Naive thymus-derived CD4-positive, alpha-beta T cell (primary cell): ENCODE results near the gene PKIB. TPM values are rescaled to one million over a fixed set of nuclear protein-coding genes. Genes with fewer than 3 reads are reported as not detected.

ENCODE experiments used
- ATAC-seq: fragments of 150-1000 bp; cut with Tn5 transposase; 2 replicates; pipeline ENCODE4 v1.10.0; 2021; ENCODE audit warnings: mild to moderate bottlenecking, moderate library complexity
- CTCF ChIA-PET: fragments of 350-600 bp; sonication (Branson Sonifier 250); formaldehyde crosslinking; loops from one replicate; lab custom pipeline; 2021; ENCODE audit warnings: antibody characterized with exemption; lab: Charles Lee
- POLR2A ChIA-PET: fragments of 350-600 bp; sonication (Branson Sonifier 250); formaldehyde crosslinking; loops from one replicate; lab custom pipeline; 2021; ENCODE audit warnings: antibody characterized with exemption, inconsistent platforms; lab: Charles Lee
- DNase-seq, 9 donors: peaks; one replicate each; pipeline versions ENCODE4 v3.0.0 to v3.0.0-alpha.2; 2020 to 2022; ENCODE audit warnings: mixed read lengths in 1 of 9
- H3K27ac ChIP-seq: one replicate; pipeline ENCODE4 v1.7.0; 2013; ENCODE audit warnings: mild to moderate bottlenecking, low read depth, low read length, moderate library complexity
- H3K27me3 ChIP-seq, 2 donors: one replicate each; pipeline ENCODE4 v1.7.0; 2013; ENCODE audit warnings: low read length in 2 of 2, mild to moderate bottlenecking in 2 of 2, moderate library complexity in 2 of 2; ENCODE audit not compliant: control insufficient read depth in 2 of 2, insufficient read depth in 2 of 2
- H3K36me3 ChIP-seq, 3 experiments: 1 replicate in 2 of 3; 2 replicates in 1 of 3; pipeline ENCODE4 v1.7.0; 2013; ENCODE audit warnings: low read length in 3 of 3, mild to moderate bottlenecking in 3 of 3, moderate library complexity in 1 of 3; ENCODE audit not compliant: insufficient read depth in 3 of 3, control insufficient read depth in 2 of 3
- H3K4me1 ChIP-seq, 2 donors: one replicate each; pipeline ENCODE4 v1.7.0; 2013; ENCODE audit warnings: low read length in 2 of 2, mild to moderate bottlenecking in 2 of 2, moderate library complexity in 1 of 2; ENCODE audit not compliant: control insufficient read depth in 2 of 2, insufficient read depth in 2 of 2
- H3K4me3 ChIP-seq: 2 replicates; pipeline ENCODE4 v1.7.0; 2013; ENCODE audit warnings: mild to moderate bottlenecking, low read length
- H3K9me3 ChIP-seq, 3 experiments: 1 replicate in 2 of 3; 2 replicates in 1 of 3; pipeline ENCODE4 v1.7.0; 2013; ENCODE audit warnings: low read length in 3 of 3; ENCODE audit not compliant: control insufficient read depth in 2 of 3
- H3K27ac Mint-ChIP-seq, 9 donors: one replicate each; pipeline ENCODE4 v1.8.0; 2020 to 2022; ENCODE audit warnings: mixed read lengths in 9 of 9, mild to moderate bottlenecking in 8 of 9, moderate library complexity in 5 of 9, inconsistent platforms in 2 of 9
- H3K27me3 Mint-ChIP-seq, 5 donors: one replicate each; pipeline ENCODE4 v1.8.0; 2021 to 2022; ENCODE audit warnings: mixed read lengths in 5 of 5, mild to moderate bottlenecking in 1 of 5
- H3K36me3 Mint-ChIP-seq, 5 donors: one replicate each; pipeline ENCODE4 v1.8.0; 2020 to 2022; ENCODE audit warnings: mixed read lengths in 5 of 5, mild to moderate bottlenecking in 3 of 5, inconsistent platforms in 1 of 5
- H3K4me1 Mint-ChIP-seq, 7 donors: one replicate each; pipeline ENCODE4 v1.8.0; 2020 to 2022; ENCODE audit warnings: mixed read lengths in 7 of 7, mild to moderate bottlenecking in 3 of 7, inconsistent platforms in 1 of 7
- H3K4me3 Mint-ChIP-seq, 10 donors: one replicate each; pipeline ENCODE4 v1.8.0; 2020 to 2022; ENCODE audit warnings: mild to moderate bottlenecking in 10 of 10, mixed read lengths in 10 of 10, moderate library complexity in 6 of 10, inconsistent platforms in 2 of 10
- H3K9me3 Mint-ChIP-seq, 11 donors: one replicate each; pipeline ENCODE4 v1.8.0; 2020 to 2022; ENCODE audit warnings: mixed read lengths in 11 of 11, mild to moderate bottlenecking in 4 of 11, inconsistent platforms in 1 of 11, moderate library complexity in 1 of 11
- intact Hi-C, 2 donors: fragments of 100-400 bp; cut with micrococcal nuclease; formaldehyde crosslinking; loops; one replicate each; pipeline ENCODE4 v1.15.1; 2023
- polyA plus RNA-seq, 2 donors: library from polyadenylated mRNA; unstranded; fragments of 300-500 nt; fragmentation: Illumina TruSeq; gene quantifications; one replicate each; pipeline ENCODE4 v1.2.3, GENCODE V29; 2021
- total RNA-seq, 6 experiments: library from RNA in 5 of 6; stranded (reverse) in 5 of 6; gene quantifications; 1 replicate in 5 of 6; 2 replicates in 1 of 6; pipeline ENCODE4 v1.2.3 and lab custom pipeline; 2021 to 2026

Gene PKIB
- total and polyA plus RNA-seq, 7 experiments from 2014 or later: 0.86 to 1.5 (median 0.92) TPM; not detected in 1

DNA sequence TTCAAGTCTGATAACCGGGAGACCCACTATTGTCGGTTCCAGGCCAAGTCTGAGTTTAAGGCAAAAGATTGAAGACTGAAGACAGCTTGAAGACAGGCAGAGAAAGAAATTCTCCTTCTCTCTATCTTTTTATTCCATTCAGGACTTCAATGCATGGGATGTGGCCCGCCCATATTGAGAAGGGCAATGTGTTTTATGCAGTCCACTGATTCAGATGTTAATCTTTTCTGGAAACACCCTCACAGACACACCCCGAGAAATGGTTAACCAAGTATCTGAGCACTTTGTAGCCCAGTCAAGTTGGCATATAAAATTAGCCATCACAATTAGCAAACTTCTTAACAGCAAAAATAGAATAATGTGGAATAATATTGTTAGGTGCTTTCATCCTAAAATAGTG lies 93.9 kb downstream of the PKIB start:
- Mint-ChIP-seq H3K4me3 (no peak overlapping the region), H3K36me3 (no peaks in the 10 kb centered on the region), H3K4me1 (no peaks in the 10 kb centered on the region), H3K27ac (no peak overlapping the region), H3K27me3 (peaks cover 2 to 17% (median 4%) of the 10 kb centered on the region in 5 donors), H3K9me3 (peaks cover 0 to 2% (median 0%) of the 10 kb centered on the region in 11 donors)
- DNase-seq (no peak), ATAC-seq (no peak)
- no peaks in the 10 kb centered on the region for H3K9me3 ChIP-seq
- H3K27me3 ChIP-seq: no peaks in the 10 kb centered on the region
- no peak overlapping the region for H3K4me3 ChIP-seq
- ChIA-PET CTCF (no interaction called here), POLR2A (no interaction called here)
- no peaks in the 10 kb centered on the region for H3K36me3 ChIP-seq
- no peaks in the 10 kb centered on the region for H3K4me1 ChIP-seq
- H3K27ac ChIP-seq: no peak overlapping the region
- intact Hi-C loops: no loop called here

DNA sequence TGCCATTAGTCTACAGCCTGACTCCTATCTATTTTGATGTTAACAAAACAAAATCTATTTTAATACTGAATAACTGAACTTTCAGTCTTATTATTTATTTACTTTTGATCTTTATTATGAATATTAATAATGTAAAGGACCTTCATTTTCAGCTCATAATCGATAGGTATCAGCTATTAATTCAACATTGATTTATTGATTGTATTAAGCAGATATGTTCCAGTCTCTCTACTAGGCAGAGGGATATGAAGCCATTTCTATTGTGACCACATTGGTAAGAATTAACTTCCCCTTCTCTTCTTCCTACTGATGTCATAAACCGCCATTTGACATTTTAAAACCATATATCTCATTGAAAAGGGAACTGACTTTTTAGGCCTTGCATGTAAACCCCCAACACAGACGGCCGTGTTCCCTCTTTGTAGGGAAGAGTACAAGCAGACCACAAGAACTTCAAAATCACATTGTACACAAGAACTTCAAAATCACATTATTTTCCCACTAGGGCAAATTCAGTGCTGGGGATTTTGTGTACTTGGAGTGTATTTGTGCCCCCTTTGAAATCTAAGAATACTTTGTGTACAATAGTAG lies 99.8 kb downstream of the PKIB start:
- DNase-seq (no peak), ATAC-seq (peak; percentile 84)
- no peaks in the 10 kb centered on the region for H3K27me3 ChIP-seq
- H3K4me3 Mint-ChIP-seq: no peak overlapping the region
- H3K9me3 ChIP-seq: no peaks in the 10 kb centered on the region
- intact Hi-C loops: no loop called here
- H3K36me3 ChIP-seq: no peaks in the 10 kb centered on the region
- H3K27me3 Mint-ChIP-seq: peaks cover 2 to 18% (median 4%) of the 10 kb centered on the region in 5 donors
- H3K27ac Mint-ChIP-seq: no peak overlapping the region
- H3K4me1 Mint-ChIP-seq: no peaks in the 10 kb centered on the region
- no peaks in the 10 kb centered on the region for H3K36me3 Mint-ChIP-seq
- POLR2A ChIA-PET: no interaction called here
- H3K9me3 Mint-ChIP-seq: peaks cover 0 to 2% (median 0%) of the 10 kb centered on the region in 11 donors
- H3K4me1 ChIP-seq: no peaks in the 10 kb centered on the region
- CTCF ChIA-PET: no interaction called here
- H3K4me3 ChIP-seq: no peak overlapping the region
- H3K27ac ChIP-seq: no peak overlapping the region

DNA sequence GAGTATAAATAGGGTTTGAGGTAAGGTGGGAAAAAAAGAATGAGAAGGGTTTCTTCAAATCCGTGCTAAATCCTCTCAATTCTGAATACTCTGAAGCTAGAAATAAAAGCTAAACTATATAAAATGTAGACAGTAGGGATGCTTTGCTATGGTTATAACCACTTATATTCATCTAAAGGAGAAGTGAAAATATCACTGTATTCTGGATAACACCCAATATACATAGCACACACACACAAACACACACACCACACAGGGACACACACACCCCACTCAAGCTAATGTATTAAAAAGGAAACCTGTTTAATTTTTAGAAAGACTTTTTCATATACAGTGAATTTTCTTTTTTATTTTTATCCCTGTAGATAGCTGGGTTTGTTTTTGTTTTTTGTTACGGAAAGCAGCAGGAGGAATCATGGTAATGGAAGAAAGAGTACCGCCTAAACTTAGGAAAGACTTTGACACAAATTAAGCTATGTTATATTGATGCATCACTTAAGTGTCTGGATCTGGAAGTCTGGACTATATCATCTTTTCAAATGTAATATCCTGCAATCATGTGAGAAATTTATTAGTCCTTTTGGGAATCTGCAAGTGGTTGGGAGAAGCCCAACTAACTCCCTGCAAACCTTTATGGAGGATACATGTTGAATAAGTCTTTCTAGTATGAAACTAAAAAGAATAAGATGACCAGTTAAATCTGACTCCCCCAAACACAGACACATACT lies 100.9 kb downstream of the PKIB start:
- Histone ChIP-seq H3K36me3 (no peaks in the 10 kb centered on the region), H3K27me3 (no peaks in the 10 kb centered on the region), H3K4me3 (no peak overlapping the region), H3K9me3 (no peaks in the 10 kb centered on the region), H3K27ac (no peak overlapping the region), H3K4me1 (no peaks in the 10 kb centered on the region)
- DNase-seq (no peak), ATAC-seq (no peak)
- no peaks in the 10 kb centered on the region for H3K36me3 Mint-ChIP-seq
- no peak overlapping the region for H3K27ac Mint-ChIP-seq
- no peaks in the 10 kb centered on the region for H3K4me1 Mint-ChIP-seq
- no peaks in the 10 kb centered on the region for H3K9me3 Mint-ChIP-seq
- intact Hi-C loops: no loop called here
- ChIA-PET POLR2A (no interaction called here), CTCF (no interaction called here)
- peaks cover 0 to 14% (median 4%) of the 10 kb centered on the region in 5 donors for H3K27me3 Mint-ChIP-seq
- H3K4me3 Mint-ChIP-seq: no peak overlapping the region

DNA sequence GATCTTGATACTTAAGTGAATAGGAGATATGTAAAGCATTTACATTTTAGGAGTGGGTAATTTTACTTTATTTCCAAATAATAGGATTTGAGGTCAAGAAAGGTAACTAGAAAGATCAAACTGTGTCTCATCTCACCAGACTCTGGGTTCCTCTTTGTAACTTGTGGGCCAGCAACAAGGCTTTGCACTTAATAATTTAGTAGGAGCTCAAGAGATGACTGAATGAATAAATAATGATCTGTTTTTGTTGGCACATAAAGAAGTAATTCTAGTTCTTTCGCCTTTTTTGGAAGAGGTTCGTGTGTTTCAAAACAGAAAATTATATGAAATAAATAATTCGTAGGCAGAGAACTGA lies 101.9 kb downstream of the PKIB start:
- ATAC-seq: no peak
- Histone ChIP-seq H3K4me3 (no peak overlapping the region), H3K9me3 (no peaks in the 10 kb centered on the region), H3K27me3 (no peaks in the 10 kb centered on the region), H3K27ac (no peak overlapping the region), H3K36me3 (no peaks in the 10 kb centered on the region), H3K4me1 (no peaks in the 10 kb centered on the region)
- ChIA-PET CTCF (no interaction called here), POLR2A (no interaction called here)
- Mint-ChIP-seq H3K4me3 (no peak overlapping the region), H3K27ac (no peak overlapping the region), H3K27me3 (peaks cover 0 to 9% (median 4%) of the 10 kb centered on the region in 5 donors), H3K36me3 (no peaks in the 10 kb centered on the region), H3K9me3 (no peaks in the 10 kb centered on the region), H3K4me1 (no peaks in the 10 kb centered on the region)
- intact Hi-C loops: no loop called here
- no peak for DNase-seq

DNA sequence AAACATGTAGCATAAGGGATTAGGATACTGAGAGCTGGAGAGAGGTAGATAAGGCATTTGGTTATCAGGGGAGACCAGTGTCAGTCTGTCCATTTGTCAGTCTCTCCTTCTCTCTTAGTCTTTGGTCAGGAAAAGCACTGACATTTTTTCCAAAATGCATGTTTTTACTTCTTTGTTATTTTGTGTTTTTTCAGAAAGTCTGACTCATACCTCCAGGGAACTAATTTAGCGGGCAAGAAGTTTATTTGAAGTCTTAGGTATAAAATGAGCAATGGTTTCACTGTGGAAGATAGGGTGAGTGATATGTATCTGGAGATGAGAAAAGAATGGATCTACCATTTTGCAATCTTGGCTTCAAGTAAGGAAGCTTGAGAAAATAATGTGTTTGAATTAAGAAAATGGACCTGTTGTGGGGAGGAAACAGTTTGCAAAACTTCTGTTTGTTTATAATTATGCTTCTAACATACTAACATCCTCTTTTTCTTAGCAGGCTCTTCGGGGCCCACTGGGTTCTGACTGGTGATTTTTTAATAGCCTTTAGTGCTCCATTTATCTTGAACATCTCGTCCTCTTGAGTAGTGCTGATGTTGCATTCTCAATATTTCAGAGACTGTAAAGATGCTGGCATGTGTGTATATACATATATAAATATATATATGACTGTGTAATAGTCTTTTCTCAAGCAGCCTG lies 102.4 kb downstream of the PKIB start:
- Mint-ChIP-seq H3K9me3 (no peaks in the 10 kb centered on the region), H3K36me3 (no peaks in the 10 kb centered on the region), H3K27ac (no peak overlapping the region), H3K4me1 (no peaks in the 10 kb centered on the region), H3K4me3 (no peak overlapping the region), H3K27me3 (peaks cover under 1 to 9% (median 4%) of the 10 kb centered on the region in 5 donors)
- CTCF ChIA-PET: no interaction called here
- Histone ChIP-seq H3K27ac (no peak overlapping the region), H3K36me3 (no peaks in the 10 kb centered on the region), H3K4me3 (no peak overlapping the region), H3K9me3 (no peaks in the 10 kb centered on the region), H3K4me1 (no peaks in the 10 kb centered on the region), H3K27me3 (no peaks in the 10 kb centered on the region)
- intact Hi-C loops: no loop called here
- ATAC-seq: no peak
- DNase-seq: no peak
- POLR2A ChIA-PET: no interaction called here

DNA sequence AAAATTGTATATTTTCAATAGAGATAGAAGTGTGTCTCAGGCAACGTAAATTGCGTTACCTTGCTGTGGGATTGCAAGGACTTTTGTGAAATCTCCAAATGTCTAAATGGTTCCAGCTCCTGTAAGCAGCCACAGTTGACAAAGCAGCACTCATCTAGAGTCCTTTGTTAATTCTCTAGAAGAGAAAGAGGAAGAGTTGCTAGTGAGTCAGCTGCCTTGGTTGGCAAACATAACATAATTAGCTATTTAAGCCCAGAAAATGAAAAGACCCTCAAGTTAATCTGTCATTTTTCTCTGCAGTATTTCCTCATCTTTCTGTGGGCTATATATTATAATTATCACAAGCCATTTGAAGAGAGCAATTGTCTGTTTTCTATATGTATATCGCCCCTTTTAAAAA lies 102.9 kb downstream of the PKIB start:
- no peak overlapping the region for H3K27ac ChIP-seq

More for the DNA sequence above, 102.9 kb downstream of the PKIB start:
- no peak overlapping the region for H3K4me3 Mint-ChIP-seq
- CTCF ChIA-PET: no interaction called here
- H3K4me1 ChIP-seq: no peaks in the 10 kb centered on the region
- DNase-seq (no peak), ATAC-seq (no peak)
- intact Hi-C loops: no loop called here
- no peaks in the 10 kb centered on the region for H3K27me3 ChIP-seq
- POLR2A ChIA-PET: no interaction called here
- no peaks in the 10 kb centered on the region for H3K4me1 Mint-ChIP-seq
- no peaks in the 10 kb centered on the region for H3K9me3 ChIP-seq
- no peaks in the 10 kb centered on the region for H3K9me3 Mint-ChIP-seq
- H3K27ac Mint-ChIP-seq: peak overlapping the region in 1 of 9 donors; percentile 21
- no peaks in the 10 kb centered on the region for H3K36me3 ChIP-seq
- H3K27me3 Mint-ChIP-seq: peaks cover under 1 to 9% (median 2%) of the 10 kb centered on the region in 5 donors
- H3K36me3 Mint-ChIP-seq: no peaks in the 10 kb centered on the region
- no peak overlapping the region for H3K4me3 ChIP-seq
